Measurements from ENCODE around the gene GPC6.

The GPC6 gene

DNA sequence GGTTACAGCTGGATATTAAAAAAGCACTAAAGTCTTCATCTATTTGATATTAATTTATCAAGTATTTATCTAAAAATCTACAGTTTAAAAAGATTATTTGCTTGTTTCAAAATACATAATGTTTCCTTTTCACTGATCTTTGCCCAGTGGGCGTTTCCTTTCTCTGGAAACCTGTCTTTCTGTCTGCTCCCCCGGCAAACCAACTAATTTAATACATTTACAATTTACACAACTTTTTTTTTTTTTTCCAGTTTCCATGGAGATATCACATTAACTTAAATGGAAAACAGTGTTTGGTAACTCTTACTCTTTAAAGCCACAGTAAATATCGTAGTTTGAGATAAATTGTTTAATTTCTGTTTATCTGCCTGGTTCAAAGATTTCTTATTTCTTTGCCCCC, 5.3 kb downstream of the GPC6 start:
- Histone ChIP-seq H3K27me3 (ENCODE audit: low read depth, low read length) (peaks cover 7% of the 10 kb centered on the region), H3K4me1 (ENCODE audit: control insufficient read depth in 1 of 2, insufficient read depth in 2 of 2, low read length in 2 of 2) (peaks cover 0 to 20% of the 10 kb centered on the region in 2 donors), H3K4me3 (ENCODE audit: low read depth in 1 of 2, low read length in 2 of 2) (no peak overlapping the region), H3K27ac (ENCODE audit: low read length) (no peak overlapping the region), H3K9me3 (ENCODE audit: control insufficient read depth in 1 of 2, low read length in 2 of 2) (no peaks in the 10 kb centered on the region), H3K36me3 (ENCODE audit: control insufficient read depth in 1 of 2, insufficient read depth in 2 of 2, low read length in 2 of 2) (no peaks in the 10 kb centered on the region)

DNA sequence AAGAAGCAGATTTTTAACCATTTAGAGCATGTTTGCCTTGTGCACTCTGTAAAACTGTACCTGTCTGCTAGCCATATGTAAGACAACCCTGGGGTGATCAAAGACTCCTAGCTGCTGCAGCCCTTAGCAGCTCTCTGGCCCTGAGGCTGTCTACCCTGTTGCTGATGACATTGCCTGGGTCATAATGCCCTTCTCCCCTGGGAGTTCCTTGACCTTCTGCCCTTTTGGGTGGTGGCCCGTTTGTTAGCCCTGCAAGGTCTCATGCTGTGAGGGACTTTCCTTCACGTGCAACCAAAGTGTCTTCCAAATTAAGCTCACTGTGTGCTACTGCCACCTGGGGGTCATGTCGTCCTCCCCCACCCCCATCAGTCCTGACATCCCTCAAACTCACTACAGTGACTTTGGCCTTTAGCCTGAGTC, 7.4 kb downstream of the GPC6 start:
- Histone ChIP-seq H3K27me3 (ENCODE audit: low read depth, low read length) (no peaks in the 10 kb centered on the region), H3K36me3 (ENCODE audit: control insufficient read depth in 1 of 2, insufficient read depth in 2 of 2, low read length in 2 of 2) (no peaks in the 10 kb centered on the region), H3K4me3 (ENCODE audit: low read depth in 1 of 2, low read length in 2 of 2) (no peak overlapping the region), H3K4me1 (ENCODE audit: control insufficient read depth in 1 of 2, insufficient read depth in 2 of 2, low read length in 2 of 2) (no peaks in the 10 kb centered on the region), H3K27ac (ENCODE audit: low read length) (no peak overlapping the region), H3K9me3 (ENCODE audit: control insufficient read depth in 1 of 2, low read length in 2 of 2) (peaks cover 0 to 9% of the 10 kb centered on the region in 2 donors)

DNA sequence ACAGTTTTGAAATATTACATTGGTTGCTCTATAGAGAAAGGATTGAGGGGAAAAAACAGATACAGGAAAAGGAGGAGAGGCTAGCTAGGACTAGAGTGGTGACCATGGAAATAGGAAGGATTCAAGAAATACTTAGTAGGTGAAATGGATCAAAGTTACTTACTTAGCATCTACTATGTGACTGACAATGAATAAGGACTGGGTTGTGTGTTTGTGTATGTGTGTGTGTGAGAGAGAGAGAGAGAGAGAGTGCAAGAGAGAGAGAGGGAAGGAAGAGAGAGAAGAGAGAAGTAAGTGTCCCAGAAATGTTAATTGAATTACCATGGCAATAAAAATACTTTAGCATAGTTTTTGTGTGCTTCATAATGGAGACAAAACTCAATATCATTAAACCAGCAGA, 7.9 kb downstream of the GPC6 start:
- Histone ChIP-seq H3K27ac (ENCODE audit: low read length) (no peak overlapping the region), H3K4me1 (ENCODE audit: control insufficient read depth in 1 of 2, insufficient read depth in 2 of 2, low read length in 2 of 2) (no peaks in the 10 kb centered on the region), H3K4me3 (ENCODE audit: low read depth in 1 of 2, low read length in 2 of 2) (no peak overlapping the region), H3K27me3 (ENCODE audit: low read depth, low read length) (no peaks in the 10 kb centered on the region), H3K36me3 (ENCODE audit: control insufficient read depth in 1 of 2, insufficient read depth in 2 of 2, low read length in 2 of 2) (no peaks in the 10 kb centered on the region), H3K9me3 (ENCODE audit: control insufficient read depth in 1 of 2, low read length in 2 of 2) (peaks cover 0 to 13% of the 10 kb centered on the region in 2 donors)

- Histone ChIP-seq H3K9me3 (ENCODE audit: control insufficient read depth in 1 of 2, low read length in 2 of 2) (peaks cover 0 to 13% of the 10 kb centered on the region in 2 donors), H3K27me3 (ENCODE audit: low read depth, low read length) (no peaks in the 10 kb centered on the region), H3K27ac (ENCODE audit: low read length) (no peak overlapping the region), H3K4me1 (ENCODE audit: control insufficient read depth in 1 of 2, insufficient read depth in 2 of 2, low read length in 2 of 2) (no peaks in the 10 kb centered on the region), H3K4me3 (ENCODE audit: low read depth in 1 of 2, low read length in 2 of 2) (no peak overlapping the region), H3K36me3 (ENCODE audit: control insufficient read depth in 1 of 2, insufficient read depth in 2 of 2, low read length in 2 of 2) (no peaks in the 10 kb centered on the region)
Observed at GRCh38 chr13:93235258-93236015, 8.8 kb downstream of the GPC6 start.

DNA sequence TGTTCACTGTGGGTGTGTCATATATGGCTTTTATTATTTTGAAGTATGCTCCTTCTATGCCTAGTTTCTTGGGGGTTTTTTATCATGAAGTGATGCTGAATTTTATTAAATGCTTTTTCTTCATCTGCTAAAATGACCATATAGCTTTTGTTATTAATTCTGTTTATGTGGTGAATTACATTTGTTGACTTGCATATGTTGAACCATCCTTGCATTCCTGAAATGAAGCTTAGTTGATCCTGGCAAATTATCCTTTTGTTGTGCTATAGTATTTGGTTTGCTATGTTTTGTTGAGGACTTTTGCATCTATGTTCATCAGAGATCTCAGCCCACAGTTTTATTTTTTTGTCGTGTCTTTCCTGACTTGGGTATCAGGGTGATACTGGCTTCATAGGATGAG, 12.1 kb downstream of the GPC6 start:
- no peaks in the 10 kb centered on the region for H3K4me1 ChIP-seq (ENCODE audit: control insufficient read depth in 1 of 2, insufficient read depth in 2 of 2, low read length in 2 of 2)
- H3K4me3 ChIP-seq (ENCODE audit: low read depth in 1 of 2, low read length in 2 of 2) = no peak overlapping the region

GRCh38 chr13:93243375-93244063, 16.9 kb downstream of the GPC6 start:
- Histone ChIP-seq H3K4me3 (ENCODE audit: low read depth in 1 of 2, low read length in 2 of 2) (no peak overlapping the region), H3K27ac (ENCODE audit: low read length) (no peak overlapping the region), H3K27me3 (ENCODE audit: low read depth, low read length) (no peaks in the 10 kb centered on the region), H3K4me1 (ENCODE audit: control insufficient read depth in 1 of 2, insufficient read depth in 2 of 2, low read length in 2 of 2) (no peaks in the 10 kb centered on the region), H3K36me3 (ENCODE audit: control insufficient read depth in 1 of 2, insufficient read depth in 2 of 2, low read length in 2 of 2) (no peaks in the 10 kb centered on the region), H3K9me3 (ENCODE audit: control insufficient read depth in 1 of 2, low read length in 2 of 2) (peaks cover 0 to 9% of the 10 kb centered on the region in 2 donors)

More for the DNA sequence above, 12.1 kb downstream of the GPC6 start:
- Histone ChIP-seq H3K36me3 (ENCODE audit: control insufficient read depth in 1 of 2, insufficient read depth in 2 of 2, low read length in 2 of 2) (no peaks in the 10 kb centered on the region), H3K27ac (ENCODE audit: low read length) (no peak overlapping the region), H3K9me3 (ENCODE audit: control insufficient read depth in 1 of 2, low read length in 2 of 2) (peaks cover 0 to 13% of the 10 kb centered on the region in 2 donors), H3K27me3 (ENCODE audit: low read depth, low read length) (no peaks in the 10 kb centered on the region)

- Histone ChIP-seq H3K4me3 (ENCODE audit: low read depth in 1 of 2, low read length in 2 of 2) (no peak overlapping the region), H3K9me3 (ENCODE audit: control insufficient read depth in 1 of 2, low read length in 2 of 2) (peaks cover 0 to under 1% of the 10 kb centered on the region in 2 donors), H3K4me1 (ENCODE audit: control insufficient read depth in 1 of 2, insufficient read depth in 2 of 2, low read length in 2 of 2) (no peaks in the 10 kb centered on the region), H3K27me3 (ENCODE audit: low read depth, low read length) (no peaks in the 10 kb centered on the region), H3K36me3 (ENCODE audit: control insufficient read depth in 1 of 2, insufficient read depth in 2 of 2, low read length in 2 of 2) (no peaks in the 10 kb centered on the region), H3K27ac (ENCODE audit: low read length) (no peak overlapping the region)
Observed at GRCh38 chr13:93244141-93244917, 17.7 kb downstream of the GPC6 start.

DNA sequence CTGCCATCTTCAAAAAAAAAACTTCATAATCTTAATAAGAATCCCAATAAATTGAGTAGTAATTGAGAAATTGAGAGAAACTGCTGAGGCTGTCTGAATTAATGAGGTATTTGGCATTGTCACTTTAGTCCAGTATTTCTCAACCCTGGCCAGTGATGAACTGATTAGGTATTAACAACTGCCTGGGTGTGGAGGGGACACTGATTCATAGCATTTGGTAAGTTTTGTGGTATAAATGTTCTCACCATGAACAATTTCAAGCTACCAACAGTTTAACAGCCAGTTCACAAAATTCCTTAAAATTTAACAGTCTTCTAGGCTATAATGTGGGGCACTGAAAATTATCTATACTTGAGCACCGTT, 18.3 kb downstream of the GPC6 start:
- Histone ChIP-seq H3K27ac (ENCODE audit: low read length) (no peak overlapping the region), H3K4me3 (ENCODE audit: low read depth in 1 of 2, low read length in 2 of 2) (no peak overlapping the region), H3K4me1 (ENCODE audit: control insufficient read depth in 1 of 2, insufficient read depth in 2 of 2, low read length in 2 of 2) (no peaks in the 10 kb centered on the region), H3K36me3 (ENCODE audit: control insufficient read depth in 1 of 2, insufficient read depth in 2 of 2, low read length in 2 of 2) (no peaks in the 10 kb centered on the region), H3K9me3 (ENCODE audit: control insufficient read depth in 1 of 2, low read length in 2 of 2) (no peaks in the 10 kb centered on the region), H3K27me3 (ENCODE audit: low read depth, low read length) (no peaks in the 10 kb centered on the region)

DNA sequence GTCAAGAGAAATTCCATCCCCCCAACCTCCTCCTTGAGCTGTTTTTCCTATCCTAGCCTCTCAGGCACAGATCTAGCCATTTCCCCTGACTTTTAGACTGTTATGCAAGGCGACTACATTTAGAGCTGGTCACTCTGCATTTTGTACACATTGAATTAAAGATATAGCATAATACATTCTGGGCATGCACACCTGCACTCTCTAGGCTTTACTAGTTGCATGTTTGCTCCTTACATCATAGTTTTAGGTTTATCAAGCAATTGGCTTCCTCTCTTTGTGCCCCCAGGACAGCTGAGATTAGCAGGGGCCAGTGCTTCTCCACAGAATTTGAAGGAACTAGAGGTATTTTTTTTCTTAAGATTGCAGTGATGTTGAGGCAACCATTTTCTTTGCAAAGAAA, 19.5 kb downstream of the GPC6 start:
- no peak overlapping the region for H3K4me3 ChIP-seq (ENCODE audit: low read depth in 1 of 2, low read length in 2 of 2)
- H3K27me3 ChIP-seq (ENCODE audit: low read depth, low read length) = no peaks in the 10 kb centered on the region
- H3K9me3 ChIP-seq (ENCODE audit: control insufficient read depth in 1 of 2, low read length in 2 of 2) = no peaks in the 10 kb centered on the region
- no peaks in the 10 kb centered on the region for H3K4me1 ChIP-seq (ENCODE audit: control insufficient read depth in 1 of 2, insufficient read depth in 2 of 2, low read length in 2 of 2)
- H3K27ac ChIP-seq (ENCODE audit: low read length) = no peak overlapping the region
- no peaks in the 10 kb centered on the region for H3K36me3 ChIP-seq (ENCODE audit: control insufficient read depth in 1 of 2, insufficient read depth in 2 of 2, low read length in 2 of 2)

DNA sequence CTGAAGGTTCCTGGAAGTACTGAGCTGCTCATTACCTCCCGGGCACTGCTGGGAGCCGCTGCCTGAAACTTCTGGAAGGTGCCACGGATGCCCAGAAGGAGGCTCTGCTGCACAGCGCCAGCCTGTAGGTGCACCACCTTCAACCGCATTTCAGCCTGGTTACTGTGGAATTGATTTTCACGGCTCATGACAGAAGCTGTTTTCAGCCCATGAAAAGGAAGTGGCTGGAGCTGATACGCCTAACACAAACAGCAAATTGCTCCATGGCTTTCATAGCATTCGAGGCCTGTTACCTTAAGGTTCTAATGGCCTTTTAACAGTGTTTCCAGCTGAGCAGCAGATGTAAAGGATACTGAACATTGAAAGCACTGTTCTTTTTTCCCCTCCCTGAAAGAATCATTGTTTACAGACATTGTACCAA, 22.0 kb downstream of the GPC6 start:
- Histone ChIP-seq H3K27me3 (ENCODE audit: low read depth, low read length) (no peaks in the 10 kb centered on the region), H3K4me3 (ENCODE audit: low read depth in 1 of 2, low read length in 2 of 2) (no peak overlapping the region), H3K36me3 (ENCODE audit: control insufficient read depth in 1 of 2, insufficient read depth in 2 of 2, low read length in 2 of 2) (no peaks in the 10 kb centered on the region), H3K9me3 (ENCODE audit: control insufficient read depth in 1 of 2, low read length in 2 of 2) (no peaks in the 10 kb centered on the region), H3K4me1 (ENCODE audit: control insufficient read depth in 1 of 2, insufficient read depth in 2 of 2, low read length in 2 of 2) (no peaks in the 10 kb centered on the region), H3K27ac (ENCODE audit: low read length) (no peak overlapping the region)

Data from muscle layer of duodenum (tissue), 2 donors.